Keratinocyte (primary cell): ENCODE data around the gene DUSP14.

Source experiments
- EZH2 ChIP-seq: IDR thresholded peaks from one replicate; pipeline ENCODE4 v1.6.1; 2012; ENCODE audit warnings: inconsistent platforms, mild to moderate bottlenecking, low read length, moderate library complexity
- TF ChIP-seq, protein P1 (sequence below), 3 experiments: IDR thresholded peaks in 1 of 3; conservative IDR thresholded peaks in 1 of 3; optimal IDR thresholded peaks in 1 of 3; 2 replicates in 2 of 3; 3 replicates in 1 of 3; pipeline versions ENCODE3 to v1.5.1; 2011; ENCODE audit warnings: low read length in 3 of 3, mild to moderate bottlenecking in 3 of 3, moderate library complexity in 2 of 3, control low read depth in 1 of 3, inconsistent platforms in 1 of 3; ENCODE audit not compliant: insufficient read depth in 2 of 3; ENCODE audit errors: extremely low read depth in 1 of 3

- TF ChIP-seq, protein P1, sequence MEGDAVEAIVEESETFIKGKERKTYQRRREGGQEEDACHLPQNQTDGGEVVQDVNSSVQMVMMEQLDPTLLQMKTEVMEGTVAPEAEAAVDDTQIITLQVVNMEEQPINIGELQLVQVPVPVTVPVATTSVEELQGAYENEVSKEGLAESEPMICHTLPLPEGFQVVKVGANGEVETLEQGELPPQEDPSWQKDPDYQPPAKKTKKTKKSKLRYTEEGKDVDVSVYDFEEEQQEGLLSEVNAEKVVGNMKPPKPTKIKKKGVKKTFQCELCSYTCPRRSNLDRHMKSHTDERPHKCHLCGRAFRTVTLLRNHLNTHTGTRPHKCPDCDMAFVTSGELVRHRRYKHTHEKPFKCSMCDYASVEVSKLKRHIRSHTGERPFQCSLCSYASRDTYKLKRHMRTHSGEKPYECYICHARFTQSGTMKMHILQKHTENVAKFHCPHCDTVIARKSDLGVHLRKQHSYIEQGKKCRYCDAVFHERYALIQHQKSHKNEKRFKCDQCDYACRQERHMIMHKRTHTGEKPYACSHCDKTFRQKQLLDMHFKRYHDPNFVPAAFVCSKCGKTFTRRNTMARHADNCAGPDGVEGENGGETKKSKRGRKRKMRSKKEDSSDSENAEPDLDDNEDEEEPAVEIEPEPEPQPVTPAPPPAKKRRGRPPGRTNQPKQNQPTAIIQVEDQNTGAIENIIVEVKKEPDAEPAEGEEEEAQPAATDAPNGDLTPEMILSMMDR (optimal IDR thresholded peaks at IDR 0.05 in 1 of 3, IDR thresholded peaks at IDR 0.05 in 1 of 3, conservative IDR thresholded peaks at IDR 0.05 in 1 of 3; ENCODE audit: extremely low read depth in 1 of 3, insufficient read depth in 2 of 3, low read length in 3 of 3) = no peak
- no peak for TF ChIP-seq EZH2
Measured at GRCh38 chr17:37551788-37552187, 62.1 kb downstream of the DUSP14 start.
